Nephron progenitor cell (in vitro differentiated cells): ENCODE data around the gene TMEM208.

Source experiments
- DNase-seq: peaks from one replicate; pipeline ENCODE4 v3.0.0; 2021
- H3K27ac Mint-ChIP-seq: 2 replicates; pipeline ENCODE4 v1.8.0; 2021; ENCODE audit warnings: mild to moderate bottlenecking, moderate library complexity, mixed read lengths
- H3K27me3 Mint-ChIP-seq: 2 replicates; pipeline ENCODE4 v1.8.0; 2021; ENCODE audit warnings: mild to moderate bottlenecking, low read depth, mixed read lengths; ENCODE audit not compliant: poor library complexity
- H3K36me3 Mint-ChIP-seq: 2 replicates; pipeline ENCODE4 v1.8.0; 2021; ENCODE audit warnings: low read depth, mixed read lengths
- H3K4me1 Mint-ChIP-seq: 2 replicates; pipeline ENCODE4 v1.8.0; 2021; ENCODE audit warnings: mixed read lengths
- H3K4me3 Mint-ChIP-seq: 2 replicates; pipeline ENCODE4 v1.8.0; 2021; ENCODE audit warnings: mild to moderate bottlenecking, moderate library complexity, mixed read lengths
- H3K9me3 Mint-ChIP-seq: 2 replicates; pipeline ENCODE4 v1.8.0; 2021; ENCODE audit warnings: mild to moderate bottlenecking, moderate library complexity, mixed read lengths
- TF ChIP-seq, protein P1 (sequence below): fragments of 200-600 bp; sonication (generic); IDR thresholded peaks from 2 replicates; pipeline ENCODE4 v1.5.0; 2021; ENCODE audit warnings: antibody characterized with exemption

Gene TMEM208

DNA sequence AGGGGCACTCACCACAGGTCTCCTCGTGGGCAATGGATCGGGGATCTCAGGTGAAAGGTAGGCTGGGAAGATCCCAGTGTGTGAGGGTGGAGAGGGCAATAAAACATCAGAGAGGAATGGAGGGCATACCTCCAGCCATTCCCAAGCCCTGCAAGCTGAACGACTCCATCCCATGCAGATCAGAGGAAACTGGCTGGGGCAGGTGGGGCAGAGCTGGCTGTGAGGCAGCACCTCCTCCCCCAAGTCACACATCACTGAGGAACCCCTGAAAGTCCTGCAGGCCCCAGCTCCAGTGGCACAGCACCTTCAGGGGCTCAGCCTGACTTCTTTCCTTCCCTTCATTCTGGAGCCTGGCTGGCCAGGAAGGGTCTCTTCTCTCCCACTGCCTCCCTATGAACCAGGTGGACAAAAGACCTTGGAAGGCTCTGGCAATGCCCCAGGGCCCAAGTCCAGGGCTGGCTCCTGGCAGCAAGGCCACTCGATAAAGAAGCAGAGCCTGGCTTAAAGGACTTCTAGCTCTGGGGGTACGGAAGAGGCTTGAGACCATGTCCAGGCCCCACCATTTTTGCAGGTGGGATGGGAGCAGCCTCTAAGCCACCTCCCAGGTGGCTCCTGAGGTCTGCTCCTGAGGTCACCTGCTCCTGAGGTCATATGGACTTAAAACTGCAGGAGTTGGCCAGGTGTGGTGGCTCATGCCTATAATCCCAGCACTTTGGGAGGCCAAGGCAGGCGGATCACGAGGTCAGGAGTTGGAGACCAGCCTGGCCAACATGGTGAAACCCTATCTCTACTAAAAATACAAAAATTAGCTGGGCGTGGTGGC is 13.5 kb upstream of the TMEM208 start:
- H3K4me1 Mint-ChIP-seq: no peaks in the 10 kb centered on the region
- no peaks in the 10 kb centered on the region for H3K36me3 Mint-ChIP-seq
- H3K9me3 Mint-ChIP-seq: no peaks in the 10 kb centered on the region

DNA sequence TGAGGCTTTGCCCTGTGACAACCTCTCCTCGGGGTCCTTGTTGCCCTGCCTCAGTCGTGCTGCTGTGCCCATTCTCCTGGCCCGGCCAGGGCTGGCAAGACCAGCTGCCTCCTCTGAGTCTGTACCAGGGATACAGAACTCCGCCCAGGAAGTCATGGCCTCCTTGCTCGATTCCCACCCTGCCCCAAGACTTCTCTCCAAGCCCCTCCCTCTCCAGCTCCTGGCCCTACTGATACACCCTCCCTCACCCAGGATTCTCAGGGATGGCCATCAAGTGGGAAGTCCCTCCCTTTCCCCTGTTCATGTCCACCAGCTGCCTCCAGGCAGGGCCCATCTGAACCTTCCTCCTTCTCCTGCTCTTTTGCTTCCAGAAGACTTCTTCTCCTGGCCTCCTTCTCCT is 11.2 kb upstream of the TMEM208 start:
- Mint-ChIP-seq H3K27me3 (peaks cover 15% of the 10 kb centered on the region), H3K36me3 (no peaks in the 10 kb centered on the region), H3K9me3 (no peaks in the 10 kb centered on the region), H3K27ac (peak overlapping the region; percentile 19), H3K4me1 (no peaks in the 10 kb centered on the region), H3K4me3 (no peak overlapping the region)
- no peak for DNase-seq
- TF ChIP-seq, protein P1, sequence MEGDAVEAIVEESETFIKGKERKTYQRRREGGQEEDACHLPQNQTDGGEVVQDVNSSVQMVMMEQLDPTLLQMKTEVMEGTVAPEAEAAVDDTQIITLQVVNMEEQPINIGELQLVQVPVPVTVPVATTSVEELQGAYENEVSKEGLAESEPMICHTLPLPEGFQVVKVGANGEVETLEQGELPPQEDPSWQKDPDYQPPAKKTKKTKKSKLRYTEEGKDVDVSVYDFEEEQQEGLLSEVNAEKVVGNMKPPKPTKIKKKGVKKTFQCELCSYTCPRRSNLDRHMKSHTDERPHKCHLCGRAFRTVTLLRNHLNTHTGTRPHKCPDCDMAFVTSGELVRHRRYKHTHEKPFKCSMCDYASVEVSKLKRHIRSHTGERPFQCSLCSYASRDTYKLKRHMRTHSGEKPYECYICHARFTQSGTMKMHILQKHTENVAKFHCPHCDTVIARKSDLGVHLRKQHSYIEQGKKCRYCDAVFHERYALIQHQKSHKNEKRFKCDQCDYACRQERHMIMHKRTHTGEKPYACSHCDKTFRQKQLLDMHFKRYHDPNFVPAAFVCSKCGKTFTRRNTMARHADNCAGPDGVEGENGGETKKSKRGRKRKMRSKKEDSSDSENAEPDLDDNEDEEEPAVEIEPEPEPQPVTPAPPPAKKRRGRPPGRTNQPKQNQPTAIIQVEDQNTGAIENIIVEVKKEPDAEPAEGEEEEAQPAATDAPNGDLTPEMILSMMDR: no peak

More for the DNA sequence above, 13.5 kb upstream of the TMEM208 start:
- Mint-ChIP-seq H3K27ac (no peak overlapping the region), H3K27me3 (peaks cover 15% of the 10 kb centered on the region), H3K4me3 (no peak overlapping the region)
- no peak for DNase-seq
- TF ChIP-seq, protein P1: no peak

DNA sequence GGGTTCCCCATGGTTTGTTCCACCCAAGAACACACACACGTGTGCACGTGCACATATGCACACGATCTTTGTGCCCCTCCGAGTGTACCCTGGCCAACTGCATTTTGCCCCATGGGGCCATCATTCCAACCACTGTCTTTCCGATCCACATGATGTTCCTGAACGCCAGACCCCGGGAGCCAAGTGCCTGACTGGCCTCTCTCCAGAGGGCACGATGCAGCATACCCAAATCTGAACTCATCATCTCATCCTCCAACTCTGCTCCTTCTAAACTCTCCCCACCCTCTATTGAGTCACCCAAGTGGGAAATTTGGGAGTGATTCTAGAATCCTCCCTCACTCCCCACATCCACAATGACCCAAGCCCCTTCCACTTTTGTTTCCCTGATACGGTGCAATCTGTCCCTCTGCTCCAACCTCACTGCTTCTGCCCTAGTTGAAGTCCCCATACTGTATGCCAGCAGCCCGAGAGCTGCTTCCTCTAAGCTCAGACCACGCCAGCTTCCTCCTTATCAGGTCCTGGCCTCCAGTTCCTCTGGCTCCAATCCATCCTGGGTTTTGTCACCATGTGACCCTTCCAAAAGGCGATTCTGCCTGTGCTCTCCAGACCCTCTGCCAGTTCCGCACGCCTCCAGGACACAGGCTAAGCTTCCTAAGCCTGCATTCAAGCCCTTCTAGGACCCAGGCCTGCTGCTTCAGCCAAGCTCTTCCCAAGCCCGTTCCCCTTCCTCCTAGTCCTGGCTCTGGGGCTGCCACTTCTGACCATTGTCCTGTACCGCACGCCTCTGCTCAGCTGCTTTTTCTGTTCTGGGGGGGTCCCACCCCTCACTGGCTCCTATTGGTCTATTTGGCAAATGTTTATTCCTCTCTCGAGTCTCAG is 10.1 kb upstream of the TMEM208 start:
- TF ChIP-seq, protein P1: no peak
- no peak for DNase-seq
- Mint-ChIP-seq H3K27me3 (peaks cover 19% of the 10 kb centered on the region), H3K4me1 (no peaks in the 10 kb centered on the region), H3K9me3 (no peaks in the 10 kb centered on the region), H3K4me3 (no peak overlapping the region), H3K36me3 (no peaks in the 10 kb centered on the region), H3K27ac (peak overlapping the region; percentile 22)

DNA sequence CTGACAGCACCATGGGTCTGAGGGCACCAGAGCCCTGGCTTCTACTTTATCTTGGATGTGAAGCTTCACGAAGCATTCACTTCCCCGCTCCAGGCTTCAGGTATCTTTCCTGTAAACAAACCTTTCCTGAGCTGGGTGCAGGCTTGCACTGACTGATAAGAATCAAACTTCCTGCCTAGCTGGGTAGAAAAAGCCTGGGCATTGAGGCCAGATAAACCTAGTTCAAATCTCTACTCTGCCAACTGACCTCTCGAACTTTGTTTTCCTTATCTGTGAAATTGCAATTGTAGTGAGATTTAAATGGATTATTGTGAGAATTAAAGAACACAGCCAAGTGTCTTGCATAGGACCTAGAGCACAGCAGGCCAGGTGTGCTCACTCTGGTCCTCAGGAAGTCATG is 2.9 kb upstream of the TMEM208 start:
- Mint-ChIP-seq H3K4me1 (peaks cover 28% of the 10 kb centered on the region), H3K27ac (no peak overlapping the region), H3K27me3 (peaks cover 18% of the 10 kb centered on the region), H3K36me3 (peaks cover 13% of the 10 kb centered on the region), H3K4me3 (no peak overlapping the region), H3K9me3 (no peaks in the 10 kb centered on the region)
- no peak for DNase-seq
- TF ChIP-seq, protein P1: no peak

DNA sequence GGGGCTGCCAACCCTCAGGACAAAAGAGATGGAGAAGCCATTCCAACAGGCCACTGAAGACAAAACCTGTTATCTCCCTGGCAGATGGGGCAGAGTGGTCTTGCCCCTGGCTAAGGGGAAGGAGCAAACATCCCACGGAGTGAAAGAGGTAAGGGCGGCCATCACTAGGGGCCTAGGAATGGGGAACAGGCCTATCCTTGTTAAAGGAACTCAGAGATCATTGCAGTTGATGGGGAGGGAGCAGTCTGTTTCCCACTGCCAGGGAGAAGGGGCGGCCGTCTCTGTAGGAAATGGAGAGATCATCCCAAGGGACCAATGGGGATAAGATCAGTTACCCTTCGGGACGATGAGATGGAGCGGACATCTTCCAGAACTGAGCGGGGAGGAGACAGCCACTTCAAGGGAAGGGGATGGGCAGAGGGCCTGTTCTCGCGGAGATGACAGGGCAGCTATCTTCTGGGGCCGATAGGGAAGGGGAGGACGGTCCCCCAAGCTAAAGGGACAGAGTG is 581 bp upstream of the TMEM208 start:
- no peak for DNase-seq
- H3K36me3 Mint-ChIP-seq: peaks cover 22% of the 10 kb centered on the region
- no peaks in the 10 kb centered on the region for H3K9me3 Mint-ChIP-seq
- no peak overlapping the region for H3K27ac Mint-ChIP-seq
- TF ChIP-seq, protein P1: no peak
- peaks cover 14% of the 10 kb centered on the region for H3K27me3 Mint-ChIP-seq
- peak overlapping the region; percentile 100 for H3K4me3 Mint-ChIP-seq
- H3K4me1 Mint-ChIP-seq: peaks cover 28% of the 10 kb centered on the region
